GM12801 (cell line): Measurements from ENCODE around the gene CFAP299.

Experiments
- TF ChIP-seq, protein P1 (sequence below): IDR thresholded peaks from one replicate; pipeline ENCODE4 v1.5.1; 2011; ENCODE audit warnings: control low read depth; ENCODE audit not compliant: insufficient read length; ENCODE audit errors: extremely low read depth

The CFAP299 gene

DNA sequence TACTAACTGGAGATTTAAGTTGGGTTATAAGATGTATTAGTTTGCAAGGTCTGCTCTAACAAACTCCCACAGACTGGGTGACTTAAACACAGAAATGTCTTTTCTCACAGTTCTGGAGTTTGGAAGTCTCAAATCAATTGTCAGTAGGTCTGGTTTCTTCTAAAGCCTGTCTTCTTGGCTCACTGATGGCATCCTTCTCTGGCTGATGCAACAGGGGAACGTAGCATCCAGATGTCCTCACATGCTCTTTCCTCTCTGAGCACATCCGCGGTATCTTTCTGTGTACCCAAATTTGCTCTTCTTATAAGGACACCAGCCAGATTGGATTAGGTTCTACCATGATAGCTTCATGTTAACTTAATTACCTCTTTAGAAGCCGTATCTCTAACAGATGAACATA lies 631.8 kb downstream of the CFAP299 start:
- TF ChIP-seq, protein P1, sequence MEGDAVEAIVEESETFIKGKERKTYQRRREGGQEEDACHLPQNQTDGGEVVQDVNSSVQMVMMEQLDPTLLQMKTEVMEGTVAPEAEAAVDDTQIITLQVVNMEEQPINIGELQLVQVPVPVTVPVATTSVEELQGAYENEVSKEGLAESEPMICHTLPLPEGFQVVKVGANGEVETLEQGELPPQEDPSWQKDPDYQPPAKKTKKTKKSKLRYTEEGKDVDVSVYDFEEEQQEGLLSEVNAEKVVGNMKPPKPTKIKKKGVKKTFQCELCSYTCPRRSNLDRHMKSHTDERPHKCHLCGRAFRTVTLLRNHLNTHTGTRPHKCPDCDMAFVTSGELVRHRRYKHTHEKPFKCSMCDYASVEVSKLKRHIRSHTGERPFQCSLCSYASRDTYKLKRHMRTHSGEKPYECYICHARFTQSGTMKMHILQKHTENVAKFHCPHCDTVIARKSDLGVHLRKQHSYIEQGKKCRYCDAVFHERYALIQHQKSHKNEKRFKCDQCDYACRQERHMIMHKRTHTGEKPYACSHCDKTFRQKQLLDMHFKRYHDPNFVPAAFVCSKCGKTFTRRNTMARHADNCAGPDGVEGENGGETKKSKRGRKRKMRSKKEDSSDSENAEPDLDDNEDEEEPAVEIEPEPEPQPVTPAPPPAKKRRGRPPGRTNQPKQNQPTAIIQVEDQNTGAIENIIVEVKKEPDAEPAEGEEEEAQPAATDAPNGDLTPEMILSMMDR = no peak

DNA sequence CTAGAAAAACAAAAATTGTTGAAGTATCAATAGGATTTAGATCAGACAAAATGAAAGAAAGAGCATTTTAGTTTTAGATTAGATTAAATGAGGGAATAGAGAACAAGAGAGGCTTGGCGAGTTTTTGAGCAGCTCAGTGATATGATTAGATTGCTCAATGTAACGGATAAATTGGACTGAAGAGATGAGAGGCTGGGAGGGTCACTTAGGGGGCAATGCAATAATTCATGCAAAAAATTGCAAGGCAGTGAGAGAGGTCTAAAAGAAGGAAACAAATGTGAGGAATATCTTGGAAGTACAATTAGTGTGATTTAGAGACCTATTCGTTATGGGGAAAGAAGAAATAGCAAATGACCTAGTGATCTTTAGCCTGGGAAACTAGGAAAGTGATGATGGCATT lies 644.7 kb downstream of the CFAP299 start:
- TF ChIP-seq, protein P1 = no peak

DNA sequence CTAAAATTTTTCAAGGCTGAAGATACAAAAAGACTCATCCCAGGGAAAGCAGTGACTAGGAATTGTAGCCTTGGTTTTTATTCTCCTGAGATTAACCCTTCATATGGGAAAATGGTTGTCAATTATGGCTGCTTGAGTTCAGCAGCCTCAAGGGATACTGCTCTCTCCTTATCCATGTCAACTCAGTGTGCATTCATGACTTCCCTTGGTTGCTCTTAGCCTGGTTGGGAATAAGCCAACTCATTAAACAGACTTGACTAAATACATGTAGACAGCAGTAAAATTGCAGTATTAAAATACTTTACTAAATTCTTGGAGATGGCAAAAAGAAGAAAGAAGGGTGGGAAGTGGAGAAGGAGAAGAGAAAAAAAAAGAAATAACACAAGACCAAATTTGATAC lies 650.5 kb downstream of the CFAP299 start:
- TF ChIP-seq, protein P1 = no peak

DNA sequence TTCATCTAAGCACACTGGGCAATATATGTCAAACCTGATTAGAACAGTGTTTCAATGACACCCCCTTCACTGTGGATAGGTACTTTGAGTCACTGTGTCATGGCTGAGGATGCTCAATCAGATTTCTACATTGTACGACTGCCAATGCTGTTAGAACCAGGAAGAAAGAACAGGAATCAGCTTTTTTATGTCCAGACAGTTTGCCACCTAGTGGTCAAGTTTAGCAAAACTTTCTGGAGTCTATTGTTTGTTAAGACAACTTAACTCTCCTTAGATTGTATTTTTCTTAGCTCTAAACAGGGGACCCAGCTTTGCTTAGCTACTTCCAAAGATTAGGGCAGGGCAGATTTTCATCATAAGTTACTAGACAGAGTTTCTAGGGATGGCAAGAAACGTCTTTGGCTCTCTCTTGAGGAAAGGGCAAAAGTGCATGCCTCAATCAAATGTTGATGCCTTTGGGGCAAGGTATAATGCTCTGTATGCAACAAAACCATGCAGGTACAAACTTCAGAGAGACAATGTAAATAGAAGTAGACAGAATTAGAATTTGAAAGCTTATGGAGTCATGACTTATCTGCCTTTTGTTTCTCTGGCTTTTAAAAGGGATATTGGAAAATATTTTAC lies 654.5 kb downstream of the CFAP299 start:
- TF ChIP-seq, protein P1 = no peak

DNA sequence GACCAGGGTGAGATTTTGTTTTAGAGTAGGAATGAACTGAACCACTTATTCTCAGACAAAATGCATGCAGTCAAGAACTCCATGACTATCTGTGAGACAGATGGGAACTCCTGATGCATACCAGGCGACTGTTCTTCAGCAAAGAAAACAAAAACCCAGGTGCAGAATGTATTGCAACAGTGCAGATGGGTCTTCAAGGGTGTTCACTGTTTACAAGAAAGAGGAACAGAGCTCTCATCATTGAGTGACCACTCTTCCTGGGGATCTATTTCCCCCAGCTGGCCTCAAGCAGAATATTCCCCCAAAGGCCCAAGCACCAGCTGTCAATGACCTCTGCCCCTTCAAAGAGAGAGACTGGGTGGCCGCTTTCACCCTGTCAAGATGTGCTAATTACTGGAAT lies 655.3 kb downstream of the CFAP299 start:
- TF ChIP-seq, protein P1 = no peak

DNA sequence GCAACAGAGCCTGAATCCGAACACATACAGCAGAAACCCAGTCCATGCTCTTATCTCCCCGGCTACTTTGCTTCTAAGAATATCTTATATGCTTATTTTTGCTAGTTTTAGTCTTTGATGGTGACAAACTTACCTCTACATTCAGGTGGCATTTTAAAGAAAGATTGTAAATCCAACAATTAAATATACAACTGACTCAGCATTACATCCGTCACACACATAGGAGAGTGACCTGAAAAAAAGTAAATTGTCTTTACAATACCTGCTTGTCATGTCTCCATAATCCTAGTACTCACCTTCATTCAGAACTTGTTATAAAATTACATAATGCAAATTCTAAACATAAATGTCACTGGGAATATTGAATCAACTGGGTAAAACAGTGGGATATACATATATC lies 664.4 kb downstream of the CFAP299 start:
- TF ChIP-seq, protein P1 = no peak

DNA sequence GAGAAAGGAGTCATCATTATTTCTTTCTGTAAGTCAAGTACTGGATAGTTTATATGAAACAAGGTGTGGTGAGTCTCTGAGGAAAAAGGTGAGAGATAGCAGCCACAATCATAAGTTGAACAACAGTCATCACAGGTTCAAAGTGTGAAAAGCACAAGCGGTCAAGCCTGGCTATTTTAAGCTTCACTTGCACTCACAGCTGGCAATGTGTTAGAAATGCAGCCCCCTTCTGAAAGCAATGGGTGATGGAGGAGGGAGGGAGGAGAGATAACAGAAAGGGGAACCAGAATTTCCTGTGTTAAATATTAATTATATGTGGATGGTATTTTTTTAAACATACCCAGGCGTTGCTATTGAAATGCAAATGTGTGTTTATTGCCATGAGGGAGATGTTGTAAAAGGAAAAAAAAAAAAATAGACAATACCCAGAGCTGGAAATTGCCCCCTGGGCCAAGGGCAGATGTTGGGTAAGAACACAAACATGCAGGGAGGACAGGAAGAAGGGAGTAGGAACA lies 668.1 kb downstream of the CFAP299 start:
- TF ChIP-seq, protein P1 = no peak
